Stimulated activated CD8-positive, alpha-beta memory T cell treated with anti-CD3 and anti-CD28 coated beads, Interleukin-7, amount 100 ng/mL, for 4 hours (primary cell): ENCODE results near the gene MMP15.
"Not testable (repeated sequence)": the region's sequence is repeated elsewhere in the genome, so short reads cannot be mapped to it uniquely, and the experiment has no call there.

Experiments used
- DNase-seq, 2 donors: peaks; one replicate each; pipeline ENCODE4 v3.0.0-alpha.2; 2020; ENCODE audit warnings: low read depth in 2 of 2

Gene MMP15

GRCh38 chr16:58086381-58087208 lies 61.0 kb downstream of the MMP15 start:
- DNase-seq: no peak

- DNase-seq: no peak
Measured at GRCh38 chr16:58087209-58087913, 61.8 kb downstream of the MMP15 start.

DNA sequence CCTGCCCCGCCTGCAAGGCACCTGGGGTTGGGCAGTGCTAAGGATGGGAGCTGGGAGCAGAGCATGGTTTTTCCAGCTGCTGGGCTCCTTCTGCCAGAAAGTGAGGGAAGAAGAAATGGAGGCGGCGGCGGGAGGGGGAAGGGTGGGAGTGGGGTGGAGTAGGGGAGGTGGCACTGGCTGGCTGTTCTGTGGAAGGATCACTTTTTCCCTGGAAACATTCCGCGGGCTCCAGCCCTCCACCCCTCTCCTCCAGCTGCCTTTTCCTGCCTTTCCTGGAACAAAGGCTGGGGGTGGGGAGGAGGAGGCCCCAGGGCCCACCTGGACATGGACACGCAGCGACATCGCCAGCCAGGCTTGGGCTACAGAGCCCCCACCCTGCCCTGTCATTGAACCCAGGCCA lies 62.5 kb downstream of the MMP15 start:
- DNase-seq: no peak

GRCh38 chr16:58090396-58090795 lies 64.8 kb downstream of the MMP15 start:
- DNase-seq: not testable (repeated sequence)

GRCh38 chr16:58094026-58094425 lies 68.5 kb downstream of the MMP15 start:
- no peak for DNase-seq

- no peak for DNase-seq
Measured at GRCh38 chr16:58094791-58095574, 69.4 kb downstream of the MMP15 start.

DNA sequence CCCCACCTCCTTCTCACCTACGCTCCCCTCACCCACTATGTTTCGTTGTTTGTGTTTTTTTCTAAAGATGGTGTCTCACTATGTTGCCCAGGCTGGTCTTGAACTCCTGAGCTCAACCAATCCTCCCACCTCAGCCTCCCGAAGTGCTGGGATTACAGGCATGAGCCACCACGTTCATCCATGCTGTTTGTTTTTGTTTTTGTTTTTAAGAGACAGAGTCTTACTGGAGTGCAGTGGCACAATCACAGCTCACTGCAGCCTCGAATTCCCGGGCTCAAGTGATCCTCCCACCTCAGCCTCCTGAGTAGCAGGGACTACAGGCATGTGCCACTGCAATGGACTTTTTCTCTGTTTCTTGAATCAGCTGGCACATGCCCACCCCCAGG lies 70.0 kb downstream of the MMP15 start:
- not testable (repeated sequence) for DNase-seq

DNA sequence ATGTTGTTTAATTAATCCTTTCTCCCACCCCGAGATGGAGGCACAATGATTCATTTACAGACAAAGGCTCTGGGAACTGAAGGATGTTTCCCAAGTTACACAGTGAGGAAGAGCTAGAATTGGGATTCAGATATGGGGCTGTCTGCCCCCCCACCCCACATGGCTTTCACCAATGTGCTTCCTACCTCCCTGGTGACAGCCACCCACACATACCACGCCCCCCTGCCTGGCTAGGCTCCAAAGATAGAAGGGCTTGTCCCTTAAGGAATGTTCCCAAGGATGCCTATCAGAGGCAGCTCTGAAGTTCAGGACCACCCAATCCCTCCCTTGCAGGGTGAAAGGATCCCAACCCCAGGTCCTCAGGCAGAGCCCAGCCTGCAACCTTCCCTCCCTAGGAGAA lies 70.7 kb downstream of the MMP15 start:
- DNase-seq: no peak
